Astrocyte (in vitro differentiated cells and primary cell): ENCODE measurements around the gene VSTM4.

Experiments used
- EZH2 ChIP-seq: IDR thresholded peaks from 2 replicates; pipeline ENCODE4 v1.6.1; 2012; ENCODE audit warnings: mild to moderate bottlenecking, low read length, inconsistent platforms; ENCODE audit not compliant: insufficient read depth
- TF ChIP-seq, protein P1 (sequence below): IDR thresholded peaks from 2 replicates; pipeline ENCODE4 v1.5.1; 2011; ENCODE audit warnings: low read depth, mild to moderate bottlenecking, inconsistent platforms, low read length, moderate library complexity; ENCODE audit not compliant: insufficient read depth

DNA sequence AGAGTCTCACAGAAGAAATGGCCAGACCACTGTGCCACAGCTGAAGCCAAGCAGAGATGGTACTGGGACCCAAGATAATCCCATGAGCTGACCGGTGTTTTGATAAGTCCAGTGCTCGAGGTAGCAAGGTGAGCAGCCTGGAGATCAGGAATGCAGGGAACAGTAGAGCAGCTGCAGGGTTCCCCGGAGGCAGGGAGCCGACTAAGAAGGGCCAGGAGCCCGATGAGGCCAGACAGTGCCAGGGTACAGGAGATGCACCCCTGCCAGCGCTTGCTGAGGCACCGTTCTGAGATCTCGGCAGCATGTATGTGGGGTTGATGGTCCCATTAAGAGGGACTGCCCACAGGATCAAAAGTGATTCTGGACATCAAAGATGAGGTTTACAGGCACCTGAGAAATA is 47.1 kb downstream of the VSTM4 start:
- TF ChIP-seq, protein P1, sequence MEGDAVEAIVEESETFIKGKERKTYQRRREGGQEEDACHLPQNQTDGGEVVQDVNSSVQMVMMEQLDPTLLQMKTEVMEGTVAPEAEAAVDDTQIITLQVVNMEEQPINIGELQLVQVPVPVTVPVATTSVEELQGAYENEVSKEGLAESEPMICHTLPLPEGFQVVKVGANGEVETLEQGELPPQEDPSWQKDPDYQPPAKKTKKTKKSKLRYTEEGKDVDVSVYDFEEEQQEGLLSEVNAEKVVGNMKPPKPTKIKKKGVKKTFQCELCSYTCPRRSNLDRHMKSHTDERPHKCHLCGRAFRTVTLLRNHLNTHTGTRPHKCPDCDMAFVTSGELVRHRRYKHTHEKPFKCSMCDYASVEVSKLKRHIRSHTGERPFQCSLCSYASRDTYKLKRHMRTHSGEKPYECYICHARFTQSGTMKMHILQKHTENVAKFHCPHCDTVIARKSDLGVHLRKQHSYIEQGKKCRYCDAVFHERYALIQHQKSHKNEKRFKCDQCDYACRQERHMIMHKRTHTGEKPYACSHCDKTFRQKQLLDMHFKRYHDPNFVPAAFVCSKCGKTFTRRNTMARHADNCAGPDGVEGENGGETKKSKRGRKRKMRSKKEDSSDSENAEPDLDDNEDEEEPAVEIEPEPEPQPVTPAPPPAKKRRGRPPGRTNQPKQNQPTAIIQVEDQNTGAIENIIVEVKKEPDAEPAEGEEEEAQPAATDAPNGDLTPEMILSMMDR, result no peak
- TF ChIP-seq EZH2, result no peak
